ENCODE measurements around the gene FILIP1.
"Not testable (repeated sequence)": the region's sequence is repeated elsewhere in the genome, so short reads cannot be mapped to it uniquely, and the experiment has no call there.

FILIP1 gene

GRCh38 chr6:75438442-75439116 is 55.0 kb downstream of the FILIP1 start:
- TF ChIP-seq ZFX (IDR thresholded peaks at IDR 0.05), result no peak
- no peak for TF ChIP-seq CTCF (conservative IDR thresholded peaks at IDR 0.05)
- no peak overlapping the region for H3K27ac ChIP-seq

GRCh38 chr6:75438013-75438431 is 55.6 kb downstream of the FILIP1 start:
- TF ChIP-seq ZFX (IDR thresholded peaks at IDR 0.05) (no peak), CTCF (conservative IDR thresholded peaks at IDR 0.05) (no peak)
- no peak overlapping the region for H3K27ac ChIP-seq

- TF ChIP-seq ZFX (IDR thresholded peaks at IDR 0.05) (no peak), CTCF (conservative IDR thresholded peaks at IDR 0.05) (no peak)
- no peak overlapping the region for H3K27ac ChIP-seq
Observed at GRCh38 chr6:75437421-75437891, 56.1 kb downstream of the FILIP1 start.

- no peak overlapping the region for H3K27ac ChIP-seq
- TF ChIP-seq CTCF (conservative IDR thresholded peaks at IDR 0.05) (no peak), ZFX (IDR thresholded peaks at IDR 0.05) (no peak)
Observed at GRCh38 chr6:75436869-75437268, 56.7 kb downstream of the FILIP1 start.

- H3K27ac ChIP-seq, result not testable (repeated sequence)
Observed at GRCh38 chr6:75432809-75433208, 60.8 kb downstream of the FILIP1 start.

- TF ChIP-seq ZFX (IDR thresholded peaks at IDR 0.05), result no peak
- TF ChIP-seq CTCF (conservative IDR thresholded peaks at IDR 0.05), result no peak
- H3K27ac ChIP-seq, result no peak overlapping the region
Observed at GRCh38 chr6:75431379-75431778, 62.2 kb downstream of the FILIP1 start.

GRCh38 chr6:75430631-75431325 is 62.8 kb downstream of the FILIP1 start:
- no peak overlapping the region for H3K27ac ChIP-seq
- TF ChIP-seq ZFX (IDR thresholded peaks at IDR 0.05) (no peak), CTCF (conservative IDR thresholded peaks at IDR 0.05) (no peak)
